K562 (cell line): ENCODE results near the gene ITGAV. TPM values are rescaled to one million over a fixed set of nuclear protein-coding genes. Genes with fewer than 3 reads are reported as not detected.

Experiments
- ATAC-seq: fragments of 200-7000 bp; cut with Tn5 transposase; 3 replicates; pipeline ENCODE4 v1.9.1; 2020; ENCODE audit warnings: moderate library complexity
- BruUV-seq: library from RNA; stranded (reverse); fragments of 400-500 nt; replicated peaks from 2 replicates; lab custom pipeline; 2021; lab: Mats Ljungman, UMichigan
- CTCF ChIA-PET: fragments of 300-600 bp; formaldehyde crosslinking; extraction: SDS; loops from one replicate; lab custom pipeline; 2021; ENCODE audit warnings: low intra/inter-chr PET ratio; lab: Yijun Ruan, JAX
- POLR2A ChIA-PET: fragments of 300-600, 350-650 bp; sonication (Branson Sonifier 250); formaldehyde crosslinking; extraction: SDS; loops from one replicate; lab custom pipeline; 2021; ENCODE audit warnings: antibody characterized with exemption, inconsistent platforms; lab: Yijun Ruan, JAX
- DNase-seq, 4 experiments: peaks; one replicate each; pipeline versions ENCODE4 v3.0.0 to v3.0.0-alpha.2; 2011 to 2018; ENCODE audit warnings: low spot score in 3 of 4, mixed read lengths in 3 of 4; ENCODE audit errors: extremely low read depth in 1 of 4
- FAIRE-seq: peaks from 2 replicates; lab custom pipeline; 2011; peaks lifted over from hg19 to GRCh38; lab: Jason Lieb, UNC
- H2AFZ ChIP-seq: 2 replicates; pipeline ENCODE4 v1.6.0; 2011; ENCODE audit warnings: low read depth, low read length, control low read depth, inconsistent platforms
- H3K27ac ChIP-seq: fragments of 200-600 bp; 3 replicates; pipeline ENCODE4 v1.8.0; 2011; ENCODE audit warnings: low read depth, mild to moderate bottlenecking, control low read depth, inconsistent platforms, low read length, moderate library complexity, mixed read lengths; ENCODE audit errors: extremely low read depth
- H3K27me3 ChIP-seq, 2 experiments: fragments of 300-600 bp in 1 of 2; 2 replicates in 1 of 2; 3 replicates in 1 of 2; pipeline versions ENCODE4 v1.6.0 to v1.8.0; 2011; ENCODE audit warnings: inconsistent platforms in 2 of 2, low read length in 2 of 2, mild to moderate bottlenecking in 1 of 2, mixed read lengths in 1 of 2, moderate library complexity in 1 of 2; ENCODE audit not compliant: control insufficient read depth in 2 of 2, insufficient read depth in 2 of 2
- H3K36me3 ChIP-seq: fragments of 300-600 bp; 3 replicates; pipeline ENCODE4 v1.8.0; 2011; ENCODE audit warnings: mild to moderate bottlenecking, low read length, inconsistent platforms; ENCODE audit not compliant: control insufficient read depth, insufficient read depth
- H3K4me1 ChIP-seq, 2 experiments: fragments of 200-600 bp in 1 of 2; replicated peaks in 1 of 2; 2 replicates in 1 of 2; 3 replicates in 1 of 2; pipeline versions ENCODE4 v1.5.1 to v1.8.0; 2011; ENCODE audit warnings: inconsistent platforms in 2 of 2, low read length in 2 of 2, mild to moderate bottlenecking in 1 of 2, mixed read lengths in 1 of 2, moderate library complexity in 1 of 2; ENCODE audit not compliant: control insufficient read depth in 2 of 2, insufficient read depth in 2 of 2
- H3K4me2 ChIP-seq: 2 replicates; pipeline ENCODE4 v1.6.1; 2011; ENCODE audit warnings: low read length, control low read depth, inconsistent platforms, mixed read lengths; ENCODE audit not compliant: insufficient read depth
- H3K4me3 ChIP-seq: fragments of 200-600 bp; sonication (generic), shearing (Covaris generic); 2 replicates; pipeline ENCODE4 v1.5.1; 2016; ENCODE audit warnings: control low read depth, inconsistent platforms
- H3K79me2 ChIP-seq: fragments of 200-600 bp; 3 replicates; pipeline ENCODE4 v1.8.0; 2011; ENCODE audit warnings: low read length, inconsistent platforms; ENCODE audit not compliant: control insufficient read depth, insufficient read depth
- H3K9ac ChIP-seq, 2 experiments: 2 replicates each; pipeline versions ENCODE4 v1.6.0 to v1.6.1; 2011; ENCODE audit warnings: low read depth in 2 of 2, low read length in 2 of 2, control low read depth in 1 of 2, inconsistent platforms in 1 of 2, mild to moderate bottlenecking in 1 of 2, mixed read lengths in 1 of 2; ENCODE audit not compliant: insufficient read depth in 1 of 2
- H3K9me1 ChIP-seq: one replicate; pipeline ENCODE4 v1.6.0; 2011; ENCODE audit warnings: inconsistent platforms, mild to moderate bottlenecking, low read length, moderate library complexity; ENCODE audit not compliant: control insufficient read depth, insufficient read depth
- H3K9me3 ChIP-seq: replicated peaks from 2 replicates; pipeline ENCODE4 v1.5.1; 2011; ENCODE audit warnings: low read depth, low read length, inconsistent platforms; ENCODE audit not compliant: control insufficient read depth, insufficient read depth
- H4K20me1 ChIP-seq: replicated peaks from 2 replicates; pipeline ENCODE4 v1.6.1; 2011; ENCODE audit warnings: low read length, inconsistent platforms, mixed read lengths; ENCODE audit not compliant: control insufficient read depth, insufficient read depth
- BRF1 ChIP-seq: IDR thresholded peaks from 3 replicates; pipeline ENCODE4 v1.6.1; 2011; ENCODE audit warnings: borderline replicate concordance, mild to moderate bottlenecking; ENCODE audit not compliant: insufficient read length; ENCODE audit errors: extremely low read depth
- NFYB ChIP-seq: IDR thresholded peaks from 2 replicates; pipeline ENCODE4 v1.6.1; 2011; ENCODE audit warnings: mild to moderate bottlenecking, moderate library complexity; ENCODE audit not compliant: insufficient read length; ENCODE audit errors: extremely low read depth
- RNF2 ChIP-seq: sonication (generic); IDR thresholded peaks from 2 replicates; pipeline ENCODE4 v1.6.1; 2016
- ZNF121 ChIP-seq: sonication (generic); formaldehyde crosslinking; conservative IDR thresholded peaks from 2 replicates; pipeline ENCODE4 v1.8.0; 2022; ENCODE audit warnings: missing genetic modification reagents
- ZNF316 ChIP-seq: fragments of 450-650 bp; IDR thresholded peaks from 2 replicates; pipeline ENCODE4 v1.6.1; 2016
- ZNF445 ChIP-seq: fragments of 250-450 bp; sonication (Bioruptor Pico); IDR thresholded peaks from 2 replicates; pipeline ENCODE4 v1.4.0; 2020; ENCODE audit warnings: low read depth, mild to moderate bottlenecking, moderate library complexity
- ZNF699 ChIP-seq: fragments of 250-450 bp; sonication (Bioruptor Pico); IDR thresholded peaks from 2 replicates; pipeline ENCODE4 v1.8.0; 2021; ENCODE audit warnings: mild to moderate bottlenecking, moderate library complexity; ENCODE audit not compliant: insufficient replicate concordance
- ZNF707 ChIP-seq: fragments of 250-450 bp; sonication (Bioruptor Pico); conservative IDR thresholded peaks from 2 replicates; pipeline ENCODE4 v1.8.0; 2022; ENCODE audit warnings: inconsistent platforms, mild to moderate bottlenecking, moderate library complexity
- WGBS: fragments of 100-300 bp; shearing (Covaris generic); methylation state at CpG from one replicate; pipeline ENCODE4 v1.1.6; 2016; ENCODE audit warnings: low coverage, mixed read lengths; ENCODE audit not compliant: insufficient coverage; ENCODE audit errors: missing lambda C conversion rate; 5-methylcytosine and 5-hydroxymethylcytosine counted together
- in situ Hi-C: fragments of 300-500 bp; cut with MboI; formaldehyde crosslinking; loops from 4 replicates; pipeline ENCODE4 v1.15.0; 2018; ENCODE audit warnings: inconsistent platforms, mixed read lengths
- intact Hi-C: fragments of 100-400 bp; cut with micrococcal nuclease; formaldehyde crosslinking; loops from 2 replicates; pipeline ENCODE4 v1.14.2; 2022
- polyA plus RNA-seq, 8 experiments: library from polyadenylated mRNA; depleted of rRNA in 4 of 8; stranded (reverse) in 5 of 8; unstranded in 3 of 8; fragments of >200 nt; fragmentation: Nextera tagmentation in 2 of 8; fragmentation: Illumina TruSeq in 1 of 8; extraction: Ambion mirVana in 2 of 8; extraction: Trizol in 1 of 8; gene quantifications; 2 replicates each; pipeline versions ENCODE4 v1.2.1 to v1.2.3, GENCODE V29; 2011 to 2014; ENCODE audit warnings: inconsistent platforms in 1 of 8, missing spikeins in 1 of 8
- total RNA-seq, 7 experiments: library from RNA; depleted of rRNA in 6 of 7; stranded (reverse); fragments of >200 nt in 6 of 7; fragmentation: Illumina TruSeq in 2 of 7; extraction: Trizol in 2 of 7; gene quantifications; 2 replicates each; pipeline versions ENCODE4 v1.2.1 to v1.2.3, GENCODE V29; 2011 to 2021; ENCODE audit warnings: low replicate concordance in 1 of 7
- TF ChIP-seq, protein P1 (sequence below): fragments of 250-450 bp; sonication (Bioruptor Pico); IDR thresholded peaks from 2 replicates; pipeline ENCODE4 v1.5.0; 2021; ENCODE audit warnings: mild to moderate bottlenecking, moderate library complexity
- TF ChIP-seq, protein P2 (sequence below): sonication (generic); formaldehyde crosslinking; IDR thresholded peaks from 2 replicates; pipeline ENCODE4 v1.8.1; 2022; ENCODE audit warnings: missing genetic modification reagents

ITGAV gene
- total and polyA plus RNA-seq, 9 of the 15 experiments (the other 6 are each of a cell fraction or from before 2014, with no cell fraction given) = 3.7 to 17.7 (median 10.7) TPM

DNA sequence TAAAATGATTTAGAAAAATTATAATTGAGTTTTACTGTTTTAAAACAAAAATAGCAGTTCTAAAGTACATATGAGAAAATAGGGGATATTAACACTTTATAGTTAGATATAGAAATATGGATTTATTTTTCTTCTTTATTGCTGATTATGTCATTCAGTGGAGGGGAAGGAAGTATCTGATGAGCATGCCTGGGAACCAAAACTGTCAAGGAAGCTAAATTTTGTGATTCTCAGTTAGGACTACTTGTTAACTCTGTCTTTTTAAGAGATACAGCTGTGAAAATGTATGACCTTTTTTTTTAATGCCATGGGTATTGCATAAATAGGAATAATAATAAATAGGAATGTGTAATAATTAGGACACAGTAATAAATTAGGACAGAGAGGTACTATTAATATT lies 44.8 kb downstream of the ITGAV start:
- H3K4me3 ChIP-seq = no peak overlapping the region
- in situ Hi-C loops = no loop called here
- no TSS peak for BruUV-seq
- intact Hi-C loops = no loop called here
- no peaks in the 10 kb centered on the region for H3K4me1 ChIP-seq
- H3K9me1 ChIP-seq = no peaks in the 10 kb centered on the region
- peaks cover 5% of the 10 kb centered on the region; the same call in 2 of the 3 replicates for H3K36me3 ChIP-seq
- TF ChIP-seq ZNF316 = peak; percentile 51; the same call in 1 of the 2 replicates
- no peak for TF ChIP-seq BRF1
- TF ChIP-seq ZNF121 (CRISPR knock-in tag) = no peak
- ATAC-seq (no peak), DNase-seq (no peak), FAIRE-seq (no peak)
- no peaks in the 10 kb centered on the region for H3K9me3 ChIP-seq
- no peaks in the 10 kb centered on the region for H4K20me1 ChIP-seq
- H3K4me2 ChIP-seq = no peak overlapping the region
- no peak overlapping the region for H3K9ac ChIP-seq
- no peaks in the 10 kb centered on the region for H3K79me2 ChIP-seq
- no peak overlapping the region for H2AFZ ChIP-seq
- ChIA-PET POLR2A (interaction anchor here (1.0 kb wide), 1 partner anchor 24 kb away, joined by 3 read pairs; no protein-coding TSS in a partner anchor), CTCF (no interaction called here)
- no peak overlapping the region for H3K27ac ChIP-seq
- H3K27me3 ChIP-seq = no peaks in the 10 kb centered on the region

GRCh38 chr2:186636800-186637496 lies 47.1 kb downstream of the ITGAV start:
- Histone ChIP-seq H3K4me1 (no peaks in the 10 kb centered on the region), H3K4me3 (no peak overlapping the region), H3K27ac (no peak overlapping the region), H3K9ac (no peak overlapping the region), H3K79me2 (no peaks in the 10 kb centered on the region), H3K4me2 (no peak overlapping the region), H4K20me1 (no peaks in the 10 kb centered on the region), H3K27me3 (no peaks in the 10 kb centered on the region), H3K36me3 (peaks cover 14% of the 10 kb centered on the region; the same call in 1 of the 3 replicates), H2AFZ (no peak overlapping the region), H3K9me3 (no peaks in the 10 kb centered on the region), H3K9me1 (no peaks in the 10 kb centered on the region)
- ATAC-seq (no peak), DNase-seq (no peak), FAIRE-seq (no peak)
- CTCF ChIA-PET = no interaction called here
- POLR2A ChIA-PET = no interaction called here
- 54% methylated on average over 8 of the region's 11 CpGs for WGBS
- intact Hi-C loops = no loop called here
- in situ Hi-C loops = no loop called here
- BruUV-seq = no TSS peak
- TF ChIP-seq, protein P1, sequence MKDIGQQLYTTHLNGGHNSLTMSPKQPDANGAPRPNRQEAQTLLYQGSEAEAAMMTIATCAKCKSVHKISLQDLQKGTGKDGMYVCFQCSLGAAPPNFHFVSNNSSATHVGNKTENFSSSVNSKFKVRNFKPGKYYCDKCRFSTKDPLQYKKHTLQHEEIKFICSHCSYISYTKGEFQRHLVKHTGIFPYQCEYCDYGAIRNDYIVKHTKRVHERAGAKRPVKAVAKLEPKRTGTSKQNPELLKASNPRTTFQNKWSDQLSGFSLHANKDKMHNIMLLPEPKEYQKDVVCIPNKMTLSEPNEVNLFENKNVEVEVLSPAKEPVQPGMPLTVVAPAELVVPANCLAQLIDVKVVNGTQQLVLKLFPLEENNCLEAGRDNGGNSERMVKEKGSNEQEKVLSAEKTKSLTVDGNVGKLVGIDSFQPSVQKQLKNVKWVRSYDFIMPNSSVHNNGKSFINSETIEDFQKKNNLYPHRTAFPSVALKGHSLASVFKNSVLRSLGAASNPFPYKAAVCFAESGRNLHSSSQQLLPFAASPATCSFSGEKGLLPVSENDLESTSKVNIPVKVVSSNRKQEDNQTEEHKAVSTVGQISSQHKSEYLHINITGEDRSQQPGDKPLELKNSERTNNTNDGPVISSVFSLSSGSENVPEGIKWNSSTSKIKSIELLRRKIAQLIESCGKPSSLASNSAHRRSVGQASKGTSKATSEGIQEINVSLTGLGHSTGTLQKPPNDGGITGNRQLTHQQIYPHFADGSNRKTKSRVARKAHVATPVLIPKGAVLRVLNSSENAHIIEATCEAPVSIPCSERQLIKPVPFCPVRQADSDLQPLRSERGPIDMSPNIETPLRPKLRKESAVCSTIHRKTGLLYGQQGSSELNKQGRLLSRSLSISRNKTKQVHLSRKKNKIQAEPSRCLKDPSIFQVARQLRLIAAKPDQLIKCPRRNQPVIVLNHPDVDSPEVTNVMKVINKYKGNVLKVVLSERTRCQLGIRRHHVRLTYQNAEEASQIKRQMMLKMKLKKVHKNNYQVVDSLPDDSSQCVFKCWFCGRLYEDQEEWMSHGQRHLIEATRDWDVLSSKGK (CRISPR knock-in tag) = no peak
- TF ChIP-seq ZNF707 (no peak), RNF2 (no peak), ZNF699 (no peak), NFYB (no peak), ZNF445 (CRISPR knock-in tag) (no peak), ZNF316 (peak; percentile 96)
- TF ChIP-seq, protein P2, sequence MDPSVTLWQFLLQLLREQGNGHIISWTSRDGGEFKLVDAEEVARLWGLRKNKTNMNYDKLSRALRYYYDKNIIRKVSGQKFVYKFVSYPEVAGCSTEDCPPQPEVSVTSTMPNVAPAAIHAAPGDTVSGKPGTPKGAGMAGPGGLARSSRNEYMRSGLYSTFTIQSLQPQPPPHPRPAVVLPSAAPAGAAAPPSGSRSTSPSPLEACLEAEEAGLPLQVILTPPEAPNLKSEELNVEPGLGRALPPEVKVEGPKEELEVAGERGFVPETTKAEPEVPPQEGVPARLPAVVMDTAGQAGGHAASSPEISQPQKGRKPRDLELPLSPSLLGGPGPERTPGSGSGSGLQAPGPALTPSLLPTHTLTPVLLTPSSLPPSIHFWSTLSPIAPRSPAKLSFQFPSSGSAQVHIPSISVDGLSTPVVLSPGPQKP (CRISPR knock-in tag) = no peak
